GM19395 (cell line): ENCODE measurements around the gene SDK1.

Experiments used
- ATAC-seq: cut with Tn5 transposase; IDR thresholded peaks from one replicate; pipeline ENCODE4 v1.9.1; 2021; ENCODE audit warnings: mild to moderate bottlenecking, moderate library complexity; ENCODE audit not compliant: unreplicated experiment

SDK1 gene

DNA sequence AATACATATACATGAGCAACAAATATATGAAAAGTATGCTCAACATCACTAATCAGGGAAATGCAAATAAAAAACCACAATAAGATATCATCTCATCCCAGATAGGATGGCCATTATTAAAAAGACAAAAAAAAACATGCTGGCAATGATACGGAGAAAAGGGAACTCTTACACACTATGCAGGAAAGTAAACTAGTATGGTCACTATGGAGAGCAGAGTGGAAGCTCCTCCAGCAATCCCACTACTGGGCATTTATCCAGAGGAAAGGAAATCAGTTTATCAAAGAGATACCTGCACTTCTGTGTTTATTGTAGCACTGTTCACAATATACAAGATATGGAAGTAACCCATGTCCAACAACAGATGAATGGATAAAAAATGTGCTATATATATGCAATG lies 217.5 kb downstream of the SDK1 start:
- ATAC-seq = no peak

DNA sequence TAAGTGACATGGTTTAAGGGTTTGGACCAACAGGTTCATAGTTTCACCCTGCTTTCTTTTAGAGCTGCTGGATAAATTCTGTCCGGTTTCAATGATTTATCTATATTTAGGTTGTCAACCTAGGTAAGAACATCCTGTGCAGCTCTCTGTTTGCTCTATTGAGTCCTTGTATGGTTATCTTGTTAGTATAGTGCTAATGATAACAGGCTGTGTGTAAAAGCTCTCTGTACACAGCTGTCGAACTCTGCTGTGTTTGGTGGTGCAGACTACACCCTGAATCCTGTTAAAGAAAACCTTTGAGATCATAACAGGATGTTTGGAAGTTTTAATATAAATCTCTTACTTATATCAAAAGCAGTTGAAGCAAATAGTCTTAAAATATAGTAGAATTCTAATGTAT lies 219.2 kb downstream of the SDK1 start:
- no peak for ATAC-seq

DNA sequence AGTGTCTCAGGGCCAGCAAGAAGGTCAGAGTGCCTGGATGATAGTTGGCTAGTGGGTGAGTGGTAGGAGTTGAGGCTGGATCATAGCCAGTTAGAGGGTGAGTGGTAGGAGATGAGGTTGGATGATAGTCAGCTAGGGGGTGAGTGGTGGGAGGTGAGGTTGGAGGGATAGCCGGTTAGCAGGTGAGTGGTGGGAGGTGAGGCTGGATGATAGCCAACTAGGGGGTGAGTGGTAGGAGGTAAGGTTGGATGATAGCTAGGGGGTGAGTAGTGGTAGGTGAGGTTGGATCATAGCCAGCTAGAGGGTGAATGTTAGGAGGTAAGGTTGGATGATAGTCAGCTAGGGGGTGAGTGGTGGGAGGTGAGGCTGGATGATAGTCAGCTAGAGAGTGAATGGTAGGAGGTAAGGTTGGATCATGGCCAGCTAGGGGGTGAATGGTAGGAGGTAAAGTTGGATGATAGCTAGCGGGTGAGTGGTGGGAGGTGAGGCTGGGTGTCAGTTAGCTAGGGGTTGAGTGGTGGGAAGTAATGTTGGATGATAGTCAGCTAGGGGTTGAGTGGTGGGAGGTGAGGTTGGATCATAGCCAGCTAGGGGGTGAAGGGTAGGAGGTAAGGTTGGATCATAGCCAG lies 226.6 kb downstream of the SDK1 start:
- ATAC-seq = no peak

DNA sequence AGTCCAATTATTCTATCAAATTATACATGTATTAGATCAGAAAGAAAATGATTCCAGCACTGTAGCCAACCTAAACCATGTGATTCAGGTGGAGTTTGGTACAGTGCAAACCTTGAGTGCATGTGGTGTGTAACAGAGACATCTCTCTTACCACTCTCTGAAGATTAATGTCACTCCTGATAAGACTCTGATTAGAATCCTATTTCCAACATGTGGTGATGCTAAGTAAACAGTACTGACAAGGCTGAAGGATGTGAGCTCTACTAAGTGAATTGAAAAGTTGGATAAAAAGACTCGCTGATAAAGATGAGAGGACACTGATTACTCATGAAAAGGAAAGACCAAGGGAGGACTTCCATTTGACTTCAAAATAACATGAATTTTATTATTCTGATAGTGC lies 232.0 kb downstream of the SDK1 start:
- ATAC-seq = no peak

DNA sequence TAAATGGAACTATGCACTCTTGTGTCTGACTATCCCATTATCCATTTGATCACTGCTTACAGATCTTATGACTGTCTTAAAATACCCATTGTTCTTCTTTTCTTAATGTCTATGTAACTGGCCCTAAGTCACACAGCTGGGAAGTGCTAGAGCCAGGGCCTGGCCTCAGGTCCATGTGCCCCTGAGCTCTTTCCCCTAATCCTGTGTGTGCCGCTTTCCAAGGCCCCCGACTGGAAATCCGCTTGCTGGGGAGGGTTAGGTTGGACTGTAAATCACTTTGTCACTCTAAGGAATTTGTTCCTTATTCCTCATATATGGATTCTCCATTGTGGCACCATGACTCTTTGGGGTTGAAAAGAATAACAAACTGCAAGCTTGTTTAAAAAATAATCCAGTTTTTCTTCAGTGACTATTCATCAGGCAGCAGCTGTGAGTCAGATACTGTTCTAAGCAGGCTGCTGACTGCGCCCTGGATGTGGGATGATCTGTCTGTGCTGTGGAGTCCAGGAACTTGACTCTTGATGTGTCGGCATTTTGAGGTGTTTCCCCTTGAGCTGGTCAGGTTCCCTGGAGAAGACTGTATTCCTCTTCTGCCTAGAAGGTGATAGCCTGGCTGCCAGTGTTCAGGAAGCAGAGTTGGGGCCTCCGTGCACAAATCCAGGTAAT lies 236.3 kb downstream of the SDK1 start:
- no peak for ATAC-seq

DNA sequence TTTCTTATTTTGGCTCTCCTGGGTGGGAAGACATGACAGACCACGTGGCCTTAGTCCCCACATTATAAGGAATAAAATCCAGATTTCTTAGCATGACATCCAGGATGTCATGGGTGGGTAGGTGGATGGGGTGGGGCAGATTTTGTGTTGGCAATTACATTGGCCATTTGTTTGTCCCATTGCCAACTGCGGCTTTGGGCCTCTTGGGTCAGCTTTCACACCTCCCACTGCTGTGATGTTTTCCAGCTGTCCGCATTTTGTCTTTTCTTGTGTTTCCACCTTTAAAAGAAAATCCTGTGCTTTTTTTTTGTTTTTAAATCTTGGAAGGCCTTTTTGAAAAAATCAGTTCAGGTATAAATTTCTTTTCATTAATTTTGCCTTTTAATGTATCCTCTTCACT lies 237.0 kb downstream of the SDK1 start:
- ATAC-seq = no peak

DNA sequence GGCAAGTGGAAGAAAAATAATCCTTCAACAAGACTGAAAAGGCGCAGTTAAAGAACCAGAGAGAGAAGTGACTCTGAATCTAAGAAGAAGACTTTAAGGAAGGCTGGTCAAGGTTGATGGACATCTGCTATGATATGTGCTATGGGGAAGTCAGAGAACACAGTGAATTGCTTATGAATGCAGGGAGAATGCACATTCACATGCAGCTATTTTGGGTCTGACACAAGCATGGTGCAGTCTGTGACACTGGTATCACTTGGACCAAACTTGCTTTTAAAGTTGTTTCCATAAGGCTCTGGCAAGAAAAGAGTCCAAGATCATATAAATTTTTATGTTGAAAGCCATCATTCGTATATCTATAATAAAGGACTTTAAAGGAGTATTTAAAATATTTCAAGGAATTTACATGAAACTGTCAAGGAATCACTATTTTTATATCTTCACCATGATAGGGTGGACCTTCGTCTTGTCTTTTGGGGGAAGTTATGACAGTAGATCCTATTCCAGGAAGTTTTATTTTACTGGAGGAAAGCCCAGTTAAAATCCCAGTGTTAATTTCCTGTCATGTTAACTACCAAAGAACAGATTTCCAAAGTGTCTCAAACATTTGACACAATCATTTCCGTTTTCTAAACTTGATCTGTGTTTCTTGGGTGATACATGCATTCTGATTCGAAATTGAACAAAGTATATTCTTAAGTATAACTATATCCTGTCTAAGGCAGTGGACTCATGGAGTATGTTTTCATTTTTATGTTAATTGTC lies 239.6 kb downstream of the SDK1 start:
- no peak for ATAC-seq

DNA sequence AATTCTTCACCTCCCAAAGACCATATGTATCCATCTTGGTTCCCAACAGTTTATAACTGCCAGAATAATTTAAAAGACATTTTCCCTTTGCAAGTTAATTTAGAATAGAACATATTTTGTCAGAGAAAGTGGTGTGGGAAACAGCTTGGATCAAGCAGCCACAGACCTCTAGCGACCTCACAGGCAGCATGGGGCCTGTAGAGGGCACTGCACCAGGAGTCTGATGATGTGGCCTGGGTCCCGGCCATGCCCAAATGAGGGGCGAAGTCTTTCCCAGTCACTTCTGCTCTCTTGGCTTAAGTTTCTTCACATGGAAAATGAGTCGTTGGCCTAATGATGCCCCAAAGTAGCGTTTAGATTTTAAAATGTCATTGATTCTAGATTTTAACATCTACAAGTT lies 243.2 kb downstream of the SDK1 start:
- ATAC-seq = no peak

DNA sequence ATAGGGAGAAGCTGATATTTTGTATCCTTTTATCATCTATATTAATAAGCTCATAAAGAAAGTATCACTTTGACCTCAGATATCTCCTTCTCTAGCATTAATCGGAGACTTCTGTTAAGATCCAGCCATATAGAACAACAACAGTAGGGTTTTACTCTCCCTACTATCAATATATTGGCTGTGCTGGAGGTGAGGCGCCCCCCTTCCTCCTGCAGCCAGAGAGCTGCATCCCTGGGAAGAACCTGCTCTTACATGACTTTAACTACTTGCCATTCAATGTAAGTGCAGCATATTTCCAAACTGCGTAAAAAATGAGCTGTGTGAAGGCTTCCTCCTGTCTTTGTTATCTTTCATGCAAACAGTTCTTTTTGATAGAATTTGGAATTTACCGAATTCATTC lies 247.8 kb downstream of the SDK1 start:
- no peak for ATAC-seq

DNA sequence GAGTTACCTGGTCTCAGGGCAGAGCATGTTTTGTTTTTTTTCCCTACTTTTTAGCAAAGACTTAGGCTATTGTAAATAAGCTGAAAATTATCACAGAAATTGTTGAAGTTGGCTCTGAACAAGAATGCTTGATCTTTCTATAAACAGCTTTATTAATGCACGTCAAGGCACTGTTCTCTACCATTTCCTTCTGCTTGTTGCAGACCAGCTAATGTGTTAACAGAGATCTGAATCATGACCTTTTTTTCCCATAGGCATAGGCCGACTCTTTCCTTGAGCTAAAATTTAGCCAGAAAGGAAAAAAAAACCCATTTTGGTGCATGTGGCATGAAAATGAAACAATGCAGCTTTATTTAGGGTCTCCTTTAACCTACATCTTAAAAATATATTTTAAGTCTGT lies 248.5 kb downstream of the SDK1 start:
- no peak for ATAC-seq

DNA sequence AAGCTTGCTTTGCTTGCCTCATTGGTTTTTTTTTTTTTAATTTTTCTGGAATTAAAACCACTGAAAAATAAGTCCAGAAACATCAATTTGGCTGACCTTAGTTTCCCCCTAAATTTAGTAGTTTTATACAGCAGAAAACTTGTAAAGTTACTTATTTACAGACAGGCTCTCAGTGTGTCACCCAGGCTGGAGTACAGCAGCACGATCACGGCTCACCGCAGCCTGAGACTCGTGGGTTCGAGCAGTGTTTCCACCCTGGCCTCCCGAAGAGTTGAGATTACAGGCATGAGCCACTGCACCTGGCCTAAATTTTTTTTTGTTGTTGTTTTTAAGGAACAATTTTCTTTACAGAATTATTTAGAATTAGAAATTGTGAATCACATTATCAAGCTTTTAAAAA lies 250.5 kb downstream of the SDK1 start:
- no peak for ATAC-seq

DNA sequence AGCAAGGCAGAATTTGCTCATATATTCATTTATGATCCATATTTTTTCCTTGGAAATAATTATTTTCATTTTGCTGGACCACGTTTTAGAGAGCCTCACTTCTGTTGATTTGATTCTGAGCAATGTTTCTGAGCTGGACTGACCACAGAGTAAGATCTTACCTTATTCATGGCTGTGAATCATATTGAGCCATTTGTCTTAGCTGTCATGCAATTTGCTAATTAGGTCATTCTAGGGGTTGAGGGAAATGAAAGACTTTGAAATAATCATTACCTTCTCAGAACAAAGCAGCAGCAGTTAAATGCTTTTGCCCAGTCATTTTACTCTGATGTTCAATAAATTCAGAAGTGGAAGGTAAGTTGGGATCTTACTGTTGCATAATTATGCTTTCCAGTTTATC lies 251.4 kb downstream of the SDK1 start:
- no peak for ATAC-seq

DNA sequence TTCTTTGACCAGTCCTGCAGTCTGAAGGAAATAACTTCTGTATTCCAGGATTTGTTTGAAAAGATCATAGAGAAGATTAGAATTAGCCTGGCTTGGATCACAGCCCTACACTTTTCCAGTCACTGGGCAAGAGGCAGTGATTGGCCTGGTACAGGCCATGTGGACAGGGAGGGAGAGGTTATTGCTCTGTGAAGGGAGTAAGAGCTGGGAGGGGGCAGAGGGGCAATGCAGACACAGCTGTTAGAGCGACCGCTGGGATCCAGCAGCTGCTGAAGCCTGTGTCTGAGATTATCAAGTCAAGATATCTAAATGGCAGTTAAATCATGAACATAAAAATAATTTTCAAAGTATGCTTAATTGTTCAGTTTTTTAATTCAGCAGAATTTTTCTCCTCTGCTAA lies 257.3 kb downstream of the SDK1 start:
- ATAC-seq = no peak

DNA sequence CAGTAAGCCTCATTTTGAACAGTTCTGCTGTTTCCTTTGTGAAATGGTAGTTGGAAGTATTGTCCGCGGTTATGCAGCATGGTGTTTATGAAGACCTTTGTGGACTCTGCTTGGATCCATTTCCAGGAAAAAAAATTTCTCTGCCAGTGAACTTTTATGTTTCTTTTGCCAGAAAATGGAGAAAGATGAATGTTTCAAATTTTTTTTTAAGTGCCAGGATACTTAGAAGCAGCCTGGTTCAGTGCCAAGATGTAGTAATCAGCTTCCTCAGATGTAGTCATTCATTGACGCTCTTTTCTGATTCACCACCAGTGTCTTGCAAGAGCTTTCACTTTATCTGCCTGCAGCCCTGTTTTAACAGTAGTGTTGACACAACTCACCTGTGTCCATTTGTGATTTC lies 258.2 kb downstream of the SDK1 start:
- no peak for ATAC-seq

DNA sequence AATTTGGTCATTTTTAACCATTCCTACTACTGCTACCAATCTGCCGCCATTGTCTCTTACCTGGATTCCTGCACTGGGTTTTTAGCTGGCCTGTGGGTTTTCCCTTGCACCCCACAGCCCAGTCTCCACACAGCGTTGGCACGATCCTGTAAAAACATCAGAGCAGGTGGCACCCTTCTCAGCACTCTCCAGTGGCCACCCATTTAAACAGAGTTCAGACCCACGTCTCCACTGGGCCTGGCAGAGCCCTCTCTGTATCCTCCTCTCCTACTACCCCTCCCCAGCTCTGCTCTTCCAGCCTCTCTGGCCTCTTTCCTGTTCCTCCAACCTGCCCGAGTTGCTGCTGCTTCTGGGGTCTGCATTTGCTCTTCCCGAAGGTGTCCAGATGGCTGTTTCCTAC lies 259.4 kb downstream of the SDK1 start:
- ATAC-seq = no peak

DNA sequence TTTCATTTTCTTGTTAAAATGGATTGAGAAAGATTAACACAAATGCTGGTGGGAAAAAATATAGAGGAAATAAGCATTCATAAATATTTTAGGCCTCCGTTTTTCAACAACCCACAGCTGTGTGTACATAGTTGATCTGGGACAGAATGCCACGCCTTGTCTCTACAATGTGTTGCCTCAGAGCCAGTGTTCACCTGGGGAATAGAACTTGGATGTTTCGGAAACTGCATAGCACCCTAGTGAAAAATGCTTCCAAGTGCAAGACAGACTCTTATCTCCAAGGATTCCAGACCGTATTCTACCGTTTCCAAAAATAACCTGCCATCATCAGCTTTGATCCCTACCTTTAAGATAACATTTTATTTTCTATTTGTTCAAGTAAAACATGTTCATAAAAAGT lies 260.9 kb downstream of the SDK1 start:
- ATAC-seq = no peak

DNA sequence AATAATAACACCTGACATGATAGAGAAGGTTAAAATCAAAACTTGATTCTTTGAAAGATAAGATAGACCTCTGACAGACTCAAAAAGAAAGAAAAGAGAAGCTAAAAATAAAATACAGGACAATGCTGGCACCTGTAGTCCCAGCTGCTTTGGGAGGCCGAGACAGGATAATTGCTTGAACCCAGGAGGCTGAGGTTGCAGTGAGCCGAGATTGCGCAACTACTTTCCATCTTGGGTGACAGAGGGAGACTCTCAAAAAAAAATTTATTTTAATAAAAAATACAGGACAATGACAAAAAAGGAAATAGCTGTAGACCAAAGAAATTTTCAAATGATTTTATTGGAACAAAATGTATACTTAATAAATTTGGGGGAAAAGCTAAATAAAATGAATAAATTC lies 263.2 kb downstream of the SDK1 start:
- ATAC-seq = no peak

DNA sequence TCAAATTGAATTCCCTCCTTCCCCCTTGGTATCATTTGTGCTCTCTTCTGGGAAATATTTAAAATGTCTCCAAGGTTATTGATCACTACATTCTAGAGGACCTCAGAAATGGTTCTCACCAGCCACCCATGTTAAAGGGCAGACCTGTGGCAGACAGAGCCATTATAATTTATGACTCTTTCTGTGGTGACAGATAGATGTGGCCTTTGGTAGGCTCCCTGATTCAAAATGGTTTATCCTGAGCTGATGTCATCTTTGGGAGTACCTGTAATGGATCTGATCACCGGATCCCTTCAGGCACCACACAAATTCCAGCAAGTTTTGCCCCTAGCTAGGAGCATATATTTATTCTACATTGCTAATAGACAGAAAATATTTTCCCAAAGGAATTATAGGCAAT lies 267.5 kb downstream of the SDK1 start:
- no peak for ATAC-seq

DNA sequence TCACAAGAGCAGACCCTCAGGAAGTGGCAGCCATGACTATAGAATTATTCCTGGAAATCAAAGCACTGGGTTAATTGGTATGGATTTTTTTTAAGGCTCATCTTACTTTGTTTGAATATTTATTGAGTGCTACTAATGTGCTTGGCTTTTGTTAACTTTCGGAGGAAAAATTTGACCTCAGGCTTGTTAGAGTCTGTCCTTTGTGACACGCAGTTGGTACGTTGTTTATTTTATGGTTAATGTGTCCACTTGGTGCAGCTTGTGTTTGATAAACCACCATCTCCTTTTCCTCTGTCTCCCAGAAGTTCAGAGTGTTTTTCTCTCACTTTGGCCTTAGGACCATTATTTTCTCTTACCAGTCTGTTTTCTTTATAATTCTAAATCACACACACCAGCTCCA lies 268.6 kb downstream of the SDK1 start:
- ATAC-seq = no peak

DNA sequence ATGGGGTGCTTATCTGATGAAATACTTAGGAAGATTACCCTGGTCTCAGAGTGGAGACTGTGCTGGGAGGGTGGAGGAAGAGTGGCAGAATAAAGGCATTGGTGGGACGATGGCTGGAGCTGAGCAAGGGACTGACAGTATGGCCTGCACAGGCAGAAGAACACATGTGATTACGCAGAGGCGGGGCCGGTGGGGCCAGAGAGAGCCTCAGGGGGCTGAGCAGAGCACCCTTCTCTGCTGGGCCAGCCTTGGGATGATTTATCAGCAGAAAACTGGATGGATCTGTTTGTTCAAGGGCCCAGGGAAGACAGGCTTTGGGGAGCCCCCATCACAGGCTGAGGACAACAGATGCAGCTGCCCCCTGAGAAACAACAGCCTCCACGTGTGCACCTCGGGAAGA lies 272.1 kb downstream of the SDK1 start:
- ATAC-seq = no peak

DNA sequence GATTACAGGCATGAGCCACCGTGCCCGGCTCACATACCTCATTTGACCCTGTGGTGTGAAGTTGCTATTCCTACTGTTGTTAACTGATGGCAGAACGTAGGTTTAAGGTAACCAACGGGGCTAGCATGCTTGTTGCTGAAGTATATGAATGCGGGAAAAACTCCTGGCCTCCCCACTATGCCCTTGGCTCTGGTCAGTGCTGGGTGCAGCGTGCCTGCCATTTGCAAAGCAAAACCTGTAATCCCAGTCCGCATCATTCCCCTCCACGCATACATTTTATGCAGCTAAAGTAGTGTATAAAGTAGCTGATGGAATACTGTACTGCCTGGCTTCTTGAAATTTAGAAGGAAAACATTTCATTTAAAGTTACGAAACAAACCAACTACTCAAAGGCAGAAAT lies 273.3 kb downstream of the SDK1 start:
- ATAC-seq = no peak

DNA sequence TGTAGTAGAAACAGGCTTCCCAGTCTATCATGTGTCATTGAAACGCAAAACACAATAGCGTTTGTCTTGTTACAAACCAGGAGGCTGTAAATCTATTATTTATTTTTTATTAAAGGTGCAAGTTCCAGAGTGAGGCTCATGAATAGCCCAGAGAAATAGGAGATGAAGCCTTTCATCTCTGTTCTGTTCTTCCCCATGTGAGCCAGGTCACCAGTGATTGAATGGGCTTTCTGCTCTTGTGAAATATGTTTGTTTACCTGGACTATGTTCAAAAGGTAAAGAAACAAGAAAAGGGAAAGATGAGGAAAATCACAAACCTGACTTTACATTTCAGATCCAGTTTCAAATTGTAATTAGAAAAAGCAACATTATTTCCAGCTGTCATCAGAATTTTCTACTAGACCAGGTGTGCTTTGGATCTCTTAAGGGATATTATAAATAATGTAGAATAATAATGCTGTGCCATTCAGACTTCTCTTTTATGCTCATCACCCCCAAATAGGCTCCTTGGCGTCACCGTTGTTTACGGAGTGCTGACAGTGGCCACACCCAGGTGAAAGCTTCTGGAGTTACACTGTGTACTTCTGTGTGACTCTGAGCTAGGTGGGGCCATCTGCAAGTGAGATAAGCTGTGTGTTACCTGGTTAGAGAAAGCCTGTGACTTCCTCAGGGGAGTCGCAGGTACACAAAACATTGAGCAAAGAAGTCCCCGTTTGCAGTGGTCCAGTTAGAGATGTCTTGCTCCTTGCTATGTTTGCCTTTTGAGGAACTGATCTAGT lies 274.9 kb downstream of the SDK1 start:
- ATAC-seq = no peak
